Karpas-422 (cell line): ENCODE data around the gene SLC10A6. TPM values are rescaled to one million over a fixed set of nuclear protein-coding genes. Genes with fewer than 3 reads are reported as not detected.

Source experiments
- DNase-seq: peaks from one replicate; pipeline ENCODE4 v3.0.0-alpha.2; 2015
- H2AFZ ChIP-seq: fragments of 200-600 bp; sonication (generic); 2 replicates; pipeline ENCODE4 v1.6.1; 2014; ENCODE audit warnings: antibody characterized with exemption, low read length, mixed read lengths
- H3K27ac ChIP-seq: fragments of 200-600 bp; sonication (generic); 2 replicates; pipeline ENCODE4 v1.5.1; 2014; ENCODE audit warnings: mild to moderate bottlenecking, low read length, moderate library complexity
- H3K27me3 ChIP-seq: fragments of 200-600 bp; sonication (generic); 2 replicates; pipeline ENCODE4 v1.6.1; 2014; ENCODE audit warnings: low read length, mixed read lengths
- H3K36me3 ChIP-seq: fragments of 200-600 bp; sonication (generic); 2 replicates; pipeline ENCODE4 v1.6.1; 2014; ENCODE audit warnings: low read length, mixed read lengths; ENCODE audit not compliant: insufficient read depth
- H3K4me1 ChIP-seq: fragments of 200-600 bp; sonication (generic); 2 replicates; pipeline ENCODE4 v1.6.1; 2014; ENCODE audit warnings: mild to moderate bottlenecking, low read length, mixed read lengths
- H3K4me2 ChIP-seq: fragments of 200-600 bp; sonication (generic); 2 replicates; pipeline ENCODE4 v1.6.1; 2014; ENCODE audit warnings: low read length, low read depth, mild to moderate bottlenecking; ENCODE audit not compliant: poor library complexity, severe bottlenecking
- H3K4me3 ChIP-seq: fragments of 200-600 bp; sonication (generic); 2 replicates; pipeline ENCODE4 v1.5.1; 2014; ENCODE audit warnings: mild to moderate bottlenecking, antibody characterized with exemption, low read length, mixed read lengths
- H3K79me2 ChIP-seq: fragments of 200-600 bp; sonication (generic); 2 replicates; pipeline ENCODE4 v1.6.1; 2014; ENCODE audit warnings: mild to moderate bottlenecking, low read length, mixed read lengths
- H3K9ac ChIP-seq: fragments of 200-600 bp; sonication (generic); 2 replicates; pipeline ENCODE4 v1.6.0; 2014; ENCODE audit warnings: low read length
- H3K9me2 ChIP-seq: fragments of 200-600 bp; sonication (generic), shearing (Covaris generic); replicated peaks from 2 replicates; pipeline ENCODE4 v1.6.0; 2014; ENCODE audit warnings: mild to moderate bottlenecking, low read length, moderate library complexity; ENCODE audit not compliant: insufficient read depth
- H3K9me3 ChIP-seq: fragments of 300-700, 200-600 bp; sonication (generic); 2 replicates; pipeline ENCODE4 v1.6.1; 2014; ENCODE audit warnings: low read length, mixed read lengths
- H4K20me1 ChIP-seq: fragments of 200-600 bp; sonication (generic); 2 replicates; pipeline ENCODE4 v1.6.1; 2014; ENCODE audit warnings: mild to moderate bottlenecking, antibody characterized with exemption, low read length, low read depth; ENCODE audit not compliant: insufficient read depth
- total RNA-seq: library from RNA; depleted of rRNA; stranded (reverse); fragments of >200 nt; shearing (Covaris generic); gene quantifications from 2 replicates; pipeline ENCODE4 v1.2.3, GENCODE V29; 2014; ENCODE audit warnings: low replicate concordance

Gene SLC10A6
- total RNA-seq, 1 experiment from 2014 or later: not detected

- Histone ChIP-seq H3K4me2 (no peak overlapping the region), H3K9me3 (no peaks in the 10 kb centered on the region), H3K27me3 (no peaks in the 10 kb centered on the region), H3K36me3 (no peaks in the 10 kb centered on the region), H3K9ac (no peak overlapping the region), H3K4me1 (no peaks in the 10 kb centered on the region), H3K27ac (no peak overlapping the region), H2AFZ (no peak overlapping the region), H3K9me2 (no peaks in the 10 kb centered on the region), H4K20me1 (no peaks in the 10 kb centered on the region), H3K4me3 (no peak overlapping the region), H3K79me2 (no peaks in the 10 kb centered on the region)
- DNase-seq: no peak
Observed at GRCh38 chr4:86841309-86841708, 7.9 kb downstream of the SLC10A6 start.

GRCh38 chr4:86840858-86841257, 8.3 kb downstream of the SLC10A6 start:
- H3K27ac ChIP-seq: no peak overlapping the region

GRCh38 chr4:86837691-86838503, 11.3 kb downstream of the SLC10A6 start:
- H3K36me3 ChIP-seq: no peaks in the 10 kb centered on the region
- H3K4me3 ChIP-seq: no peak overlapping the region
- no peaks in the 10 kb centered on the region for H3K27me3 ChIP-seq
- no peak overlapping the region for H3K4me2 ChIP-seq
- H4K20me1 ChIP-seq: no peaks in the 10 kb centered on the region
- H3K9ac ChIP-seq: no peak overlapping the region
- H2AFZ ChIP-seq: no peak overlapping the region
- no peaks in the 10 kb centered on the region for H3K9me2 ChIP-seq
- no peaks in the 10 kb centered on the region for H3K4me1 ChIP-seq
- no peak for DNase-seq
- H3K27ac ChIP-seq: no peak overlapping the region
- no peaks in the 10 kb centered on the region for H3K9me3 ChIP-seq
- no peaks in the 10 kb centered on the region for H3K79me2 ChIP-seq

More at GRCh38 chr4:86840858-86841257, 8.3 kb downstream of the SLC10A6 start:
- Histone ChIP-seq H3K4me2 (no peak overlapping the region), H3K4me3 (no peak overlapping the region), H3K79me2 (no peaks in the 10 kb centered on the region), H3K27me3 (no peaks in the 10 kb centered on the region), H2AFZ (no peak overlapping the region), H3K9me2 (no peaks in the 10 kb centered on the region), H3K4me1 (no peaks in the 10 kb centered on the region), H4K20me1 (no peaks in the 10 kb centered on the region), H3K9me3 (no peaks in the 10 kb centered on the region), H3K36me3 (no peaks in the 10 kb centered on the region), H3K9ac (no peak overlapping the region)
- DNase-seq: no peak

GRCh38 chr4:86835677-86836076, 13.5 kb downstream of the SLC10A6 start:
- Histone ChIP-seq H3K27ac (no peak overlapping the region), H3K4me2 (no peak overlapping the region), H3K9me3 (no peaks in the 10 kb centered on the region), H4K20me1 (no peaks in the 10 kb centered on the region), H3K36me3 (no peaks in the 10 kb centered on the region), H3K4me3 (no peak overlapping the region), H3K27me3 (no peaks in the 10 kb centered on the region), H3K9me2 (no peaks in the 10 kb centered on the region), H3K4me1 (no peaks in the 10 kb centered on the region), H3K9ac (no peak overlapping the region), H3K79me2 (no peaks in the 10 kb centered on the region), H2AFZ (no peak overlapping the region)
- no peak for DNase-seq

GRCh38 chr4:86834901-86835300, 14.3 kb downstream of the SLC10A6 start:
- H3K79me2 ChIP-seq: no peaks in the 10 kb centered on the region
- no peaks in the 10 kb centered on the region for H3K36me3 ChIP-seq
- H2AFZ ChIP-seq: no peak overlapping the region
- no peaks in the 10 kb centered on the region for H3K4me1 ChIP-seq
- no peaks in the 10 kb centered on the region for H4K20me1 ChIP-seq
- no peaks in the 10 kb centered on the region for H3K9me2 ChIP-seq
- H3K9me3 ChIP-seq: no peaks in the 10 kb centered on the region
- no peaks in the 10 kb centered on the region for H3K27me3 ChIP-seq
- H3K4me3 ChIP-seq: no peak overlapping the region
- no peak overlapping the region for H3K9ac ChIP-seq
- no peak overlapping the region for H3K27ac ChIP-seq
- DNase-seq: no peak
- no peak overlapping the region for H3K4me2 ChIP-seq

GRCh38 chr4:86833615-86834014, 15.6 kb downstream of the SLC10A6 start:
- Histone ChIP-seq H3K79me2 (no peaks in the 10 kb centered on the region), H3K9me2 (no peaks in the 10 kb centered on the region), H3K9ac (no peak overlapping the region), H3K4me2 (no peak overlapping the region), H3K4me3 (no peak overlapping the region), H2AFZ (no peak overlapping the region), H3K27me3 (no peaks in the 10 kb centered on the region), H4K20me1 (no peaks in the 10 kb centered on the region), H3K4me1 (no peaks in the 10 kb centered on the region), H3K27ac (no peak overlapping the region), H3K9me3 (no peaks in the 10 kb centered on the region), H3K36me3 (no peaks in the 10 kb centered on the region)
- no peak for DNase-seq

- Histone ChIP-seq H3K4me1 (no peaks in the 10 kb centered on the region), H3K27ac (no peak overlapping the region), H3K36me3 (no peaks in the 10 kb centered on the region), H2AFZ (no peak overlapping the region), H3K27me3 (no peaks in the 10 kb centered on the region), H3K9me2 (no peaks in the 10 kb centered on the region), H3K9ac (no peak overlapping the region), H3K4me2 (no peak overlapping the region), H3K79me2 (no peaks in the 10 kb centered on the region), H4K20me1 (no peaks in the 10 kb centered on the region), H3K4me3 (no peak overlapping the region), H3K9me3 (no peaks in the 10 kb centered on the region)
- no peak for DNase-seq
Observed at GRCh38 chr4:86831262-86832130, 17.7 kb downstream of the SLC10A6 start.

GRCh38 chr4:86825511-86825910, 23.7 kb downstream of the SLC10A6 start:
- Histone ChIP-seq H3K27ac (no peak overlapping the region), H3K4me1 (no peaks in the 10 kb centered on the region), H3K27me3 (no peaks in the 10 kb centered on the region), H3K79me2 (no peaks in the 10 kb centered on the region), H3K9me3 (no peaks in the 10 kb centered on the region), H4K20me1 (no peaks in the 10 kb centered on the region), H3K36me3 (no peaks in the 10 kb centered on the region), H2AFZ (no peak overlapping the region), H3K4me2 (no peak overlapping the region), H3K4me3 (no peak overlapping the region), H3K9me2 (no peaks in the 10 kb centered on the region), H3K9ac (no peak overlapping the region)
- no peak for DNase-seq
